ENCODE measurements around the gene PLEKHN1.
A peak's percentile ranks its signal among the peaks of the same experiment; 100 is the strongest.

The PLEKHN1 gene

DNA sequence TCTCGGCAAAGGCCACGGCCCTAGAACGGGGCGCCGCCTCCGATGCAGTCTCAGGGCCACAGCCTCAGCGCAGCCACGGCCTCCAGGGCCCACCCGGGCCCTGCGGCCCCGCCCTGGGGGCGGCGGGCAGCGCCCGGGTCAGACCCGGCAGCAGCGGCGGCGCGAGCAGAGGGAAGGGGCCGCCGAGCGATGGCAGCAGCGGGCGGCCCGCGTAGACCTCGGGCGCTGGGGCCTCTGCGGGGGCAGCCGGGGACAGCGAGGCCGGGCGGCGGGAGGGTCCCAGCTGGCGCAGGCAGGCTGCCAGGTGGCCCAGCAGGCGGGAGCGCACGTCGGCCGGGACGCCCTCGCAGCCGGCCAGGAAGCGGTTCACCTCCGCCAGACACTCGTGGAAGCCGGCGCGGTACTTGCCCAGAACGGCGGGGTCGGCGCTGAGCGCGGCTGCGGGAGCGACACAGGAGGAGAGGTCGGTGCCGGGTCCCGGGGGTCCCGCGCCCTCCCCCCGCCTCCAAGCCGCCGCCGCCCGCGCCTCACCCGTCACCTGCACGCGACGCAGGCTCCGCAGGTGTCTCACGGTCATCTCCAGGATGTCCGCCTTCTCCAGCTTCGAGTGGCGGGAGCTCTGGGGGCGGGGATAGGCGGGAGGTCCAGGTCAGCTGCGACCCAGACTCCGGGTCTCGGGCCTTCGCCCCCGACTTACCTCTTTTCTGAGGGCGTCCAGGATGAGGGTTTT is 32.9 kb downstream of the PLEKHN1 start:
- Histone ChIP-seq H3K9me3 (peaks cover 5% of the 10 kb centered on the region; the same call in 1 of the 2 replicates), H3K4me3 (ENCODE audit: low read depth, low read length) (no peak overlapping the region), H3K36me3 (no peaks in the 10 kb centered on the region), H3K27me3 (peaks cover 69% of the 10 kb centered on the region), H3K4me1 (peaks cover 9% of the 10 kb centered on the region)
- DNase-seq, result peak; percentile 38
- TF ChIP-seq, protein P1, sequence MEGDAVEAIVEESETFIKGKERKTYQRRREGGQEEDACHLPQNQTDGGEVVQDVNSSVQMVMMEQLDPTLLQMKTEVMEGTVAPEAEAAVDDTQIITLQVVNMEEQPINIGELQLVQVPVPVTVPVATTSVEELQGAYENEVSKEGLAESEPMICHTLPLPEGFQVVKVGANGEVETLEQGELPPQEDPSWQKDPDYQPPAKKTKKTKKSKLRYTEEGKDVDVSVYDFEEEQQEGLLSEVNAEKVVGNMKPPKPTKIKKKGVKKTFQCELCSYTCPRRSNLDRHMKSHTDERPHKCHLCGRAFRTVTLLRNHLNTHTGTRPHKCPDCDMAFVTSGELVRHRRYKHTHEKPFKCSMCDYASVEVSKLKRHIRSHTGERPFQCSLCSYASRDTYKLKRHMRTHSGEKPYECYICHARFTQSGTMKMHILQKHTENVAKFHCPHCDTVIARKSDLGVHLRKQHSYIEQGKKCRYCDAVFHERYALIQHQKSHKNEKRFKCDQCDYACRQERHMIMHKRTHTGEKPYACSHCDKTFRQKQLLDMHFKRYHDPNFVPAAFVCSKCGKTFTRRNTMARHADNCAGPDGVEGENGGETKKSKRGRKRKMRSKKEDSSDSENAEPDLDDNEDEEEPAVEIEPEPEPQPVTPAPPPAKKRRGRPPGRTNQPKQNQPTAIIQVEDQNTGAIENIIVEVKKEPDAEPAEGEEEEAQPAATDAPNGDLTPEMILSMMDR (IDR thresholded peaks at IDR 0.05; ENCODE audit: low read depth, low read length), result no peak

DNA sequence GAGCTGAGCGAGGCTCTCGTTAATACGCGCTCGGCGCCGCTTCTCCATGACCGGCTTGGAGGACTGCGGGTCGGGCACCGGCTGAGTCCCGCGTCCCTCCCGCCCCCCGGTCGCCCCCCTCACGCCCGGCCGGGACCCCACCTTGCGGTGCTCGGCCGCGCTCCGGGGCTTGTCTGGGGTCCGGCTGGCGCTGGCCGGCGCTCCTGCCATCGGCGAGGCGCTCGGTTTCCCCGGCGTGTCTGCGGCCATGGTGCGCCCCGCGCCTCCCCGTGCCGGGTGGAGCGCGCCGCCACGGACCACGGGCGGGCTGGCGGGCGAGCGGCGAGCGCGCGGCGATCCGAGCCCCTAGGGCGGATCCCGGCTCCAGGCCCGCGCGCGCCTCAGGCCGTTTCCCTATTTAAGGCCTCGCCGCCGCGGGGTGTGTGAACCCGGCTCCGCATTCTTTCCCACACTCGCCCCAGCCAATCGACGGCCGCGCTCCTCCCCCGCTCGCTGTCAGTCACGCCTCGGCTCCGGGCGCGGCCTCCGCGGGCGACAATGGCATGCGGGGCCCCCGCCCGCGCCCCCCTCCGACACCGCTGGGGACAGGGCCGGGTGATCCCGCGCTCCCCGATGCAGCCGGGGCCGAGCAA is 33.6 kb downstream of the PLEKHN1 start, which contains the start of gene HES4:
Gene HES4 (minus strand): TSS at position 373 of the 632 bp plus-strand sequence. CDS start 124 bp downstream, at position 249.
- DNase-seq, result peak; percentile 57
- Histone ChIP-seq H3K36me3 (no peaks in the 10 kb centered on the region), H3K9me3 (peaks cover 5% of the 10 kb centered on the region; the same call in 1 of the 2 replicates), H3K4me1 (peaks cover 16% of the 10 kb centered on the region), H3K4me3 (ENCODE audit: low read depth, low read length) (peak within 1 kb of the TSS; percentile 14; the same call in 1 of the 2 replicates), H3K27me3 (peaks cover 67% of the 10 kb centered on the region)
- TF ChIP-seq, protein P1 (IDR thresholded peaks at IDR 0.05; ENCODE audit: low read depth, low read length), result no peak

GRCh38 chr1:1000357-1001056 is 34.2 kb downstream of the PLEKHN1 start:
- Histone ChIP-seq H3K4me3 (ENCODE audit: low read depth, low read length) (peak overlapping the region; percentile 14; the same call in 1 of the 2 replicates), H3K36me3 (no peaks in the 10 kb centered on the region), H3K27me3 (peaks cover 60% of the 10 kb centered on the region), H3K4me1 (peaks cover 22% of the 10 kb centered on the region), H3K9me3 (peaks cover 5% of the 10 kb centered on the region; the same call in 1 of the 2 replicates)
- TF ChIP-seq, protein P1 (IDR thresholded peaks at IDR 0.05; ENCODE audit: low read depth, low read length), result no peak
- peak; percentile 48 for DNase-seq

- Histone ChIP-seq H3K4me3 (ENCODE audit: low read depth, low read length) (no peak overlapping the region), H3K27me3 (peaks cover 56% of the 10 kb centered on the region), H3K4me1 (peaks cover 29% of the 10 kb centered on the region), H3K36me3 (no peaks in the 10 kb centered on the region), H3K9me3 (peaks cover 5% of the 10 kb centered on the region; the same call in 1 of the 2 replicates)
- TF ChIP-seq, protein P1 (IDR thresholded peaks at IDR 0.05; ENCODE audit: low read depth, low read length), result no peak
- no peak for DNase-seq
Observed at GRCh38 chr1:1001057-1001783, 34.9 kb downstream of the PLEKHN1 start.

DNA sequence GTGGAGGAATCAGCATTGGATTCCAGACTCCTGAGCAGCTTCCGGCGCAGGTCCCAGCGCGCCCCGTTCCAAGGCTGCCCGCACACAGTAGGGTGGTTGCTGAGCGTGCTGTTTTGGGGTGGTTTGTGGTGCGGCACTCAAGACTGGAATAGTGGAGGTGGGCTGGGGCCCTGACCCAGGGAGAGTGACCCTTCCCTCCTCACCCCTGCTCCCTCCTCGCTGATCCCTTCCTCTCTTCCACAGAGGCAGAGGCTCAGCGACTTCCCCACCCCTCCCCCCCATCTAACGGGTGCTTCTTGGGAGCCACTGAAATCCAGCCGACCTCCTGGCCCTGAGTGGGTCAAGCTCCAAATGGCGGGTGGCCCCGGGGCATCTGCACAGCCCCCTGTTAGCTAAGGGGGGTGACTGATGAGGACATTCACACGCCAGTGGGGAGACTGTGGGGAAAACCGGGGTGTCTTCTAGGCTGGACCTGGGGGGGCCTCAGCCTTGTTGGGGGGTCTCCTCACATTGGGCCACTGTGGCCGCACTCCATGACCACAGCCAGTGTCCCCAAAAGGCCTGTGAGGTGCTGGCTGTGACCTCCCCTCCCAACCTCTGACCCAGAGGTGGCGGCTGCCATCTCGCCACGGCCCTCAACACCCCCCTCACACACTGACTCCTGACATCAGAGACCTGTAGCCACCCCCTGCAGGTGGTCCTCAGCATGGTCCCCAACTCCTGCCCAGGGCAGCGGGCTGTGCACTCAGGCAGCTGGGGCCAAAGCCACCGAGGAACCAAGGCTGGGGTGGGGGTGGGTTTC is 37.5 kb downstream of the PLEKHN1 start:
- H3K9me3 ChIP-seq, result peaks cover 5% of the 10 kb centered on the region; the same call in 1 of the 2 replicates
- no peak for DNase-seq
- TF ChIP-seq, protein P1 (IDR thresholded peaks at IDR 0.05; ENCODE audit: low read depth, low read length), result no peak
- H3K27me3 ChIP-seq, result peaks cover 34% of the 10 kb centered on the region
- no peaks in the 10 kb centered on the region for H3K36me3 ChIP-seq
- peaks cover 33% of the 10 kb centered on the region for H3K4me1 ChIP-seq
- H3K4me3 ChIP-seq (ENCODE audit: low read depth, low read length), result no peak overlapping the region
